ENCODE results near the gene EZH1. TPM values are rescaled to one million over a fixed set of nuclear protein-coding genes. Genes with fewer than 3 reads are reported as not detected.

EZH1 gene
- total and polyA plus RNA-seq, 2 of the 4 experiments (the other 2 are of a cell fraction) = 17.6 to 27.3 TPM

- dilution Hi-C loops (cut with HindIII; ENCODE audit: low sequenced_read_pairs, unreplicated experiment) (no loop called here), in situ Hi-C loops (cut with MboI; ENCODE audit: low sequenced_read_pairs) (no loop called here), intact Hi-C loops (cut with micrococcal nuclease) (no loop called here)
- peaks cover 0 to 25% of the 10 kb centered on the region in 2 experiments; a peak in 2 of 4 replicates for H3K79me1 ChIP-seq (ENCODE audit: low read depth in 1 of 2, low read length in 2 of 2)
- DNase-seq (no peak), ATAC-seq (ENCODE audit: low read depth) (no peak)
- H3K36me3 ChIP-seq (ENCODE audit: control insufficient read depth, insufficient read depth, low read length) = peaks cover 5% of the 10 kb centered on the region
- H2BK15ac ChIP-seq (ENCODE audit: low read depth, low read length) = no peak overlapping the region
- H2BK120ac ChIP-seq (ENCODE audit: low read depth, low read length) = no peak overlapping the region
- H2AK9ac ChIP-seq (replicated peaks; ENCODE audit: low read depth, low read length, poor library complexity) = peak overlapping the region; percentile 57
- H2BK5ac ChIP-seq (ENCODE audit: low read depth, low read length, poor library complexity, severe bottlenecking) = no peak overlapping the region
- no peak overlapping the region for H2AFZ ChIP-seq (replicated peaks; ENCODE audit: low read length, poor library complexity)
- ChIA-PET POLR2A (ENCODE audit: unreplicated experiment) (no interaction called here), CTCF (interaction anchor here (1.2 kb wide), 1 partner anchor 37 kb away, joined by 3 read pairs; the partner anchor contains the start of gene BECN1)
- no peak overlapping the region for H4K5ac ChIP-seq (ENCODE audit: low read depth, low read length)
- H3K4me2 ChIP-seq (ENCODE audit: low read depth, low read length) = no peak overlapping the region
- H3K27me3 ChIP-seq (ENCODE audit: control insufficient read depth, insufficient read depth, low read length) = no peaks in the 10 kb centered on the region
- H3K18ac ChIP-seq (ENCODE audit: low read depth, low read length) = no peak overlapping the region
- H3K56ac ChIP-seq (ENCODE audit: extremely low read depth, insufficient read depth, low read length) = no peak overlapping the region
- H4K8ac ChIP-seq (ENCODE audit: low read depth in 2 of 2, low read length in 2 of 2) = no peak overlapping the region
- H3K23ac ChIP-seq (ENCODE audit: low read depth, low read length) = no peak overlapping the region
- H3K9me3 ChIP-seq (ENCODE audit: control insufficient read depth, insufficient read depth, low read length) = no peaks in the 10 kb centered on the region
- H3K9ac ChIP-seq (ENCODE audit: low read depth, low read length) = no peak overlapping the region
- TF ChIP-seq USF2 (IDR thresholded peaks at IDR 0.05; ENCODE audit: low read depth, low read length) (no peak), NFE2L2 (IDR thresholded peaks at IDR 0.05; ENCODE audit: low read depth, low read length) (no peak), RCOR1 (IDR thresholded peaks at IDR 0.05; ENCODE audit: insufficient replicate concordance, low read length) (no peak), MXI1 (IDR thresholded peaks at IDR 0.05; ENCODE audit: borderline replicate concordance, low read depth, low read length) (no peak), CHD1 (IDR thresholded peaks at IDR 0.05; ENCODE audit: low read depth, low read length) (no peak), MAZ (IDR thresholded peaks at IDR 0.05; ENCODE audit: borderline replicate concordance, low read depth, low read length) (no peak), POLR2A (IDR thresholded peaks at IDR 0.05; ENCODE audit: low read depth, low read length) (no peak), RFX5 (IDR thresholded peaks at IDR 0.05; ENCODE audit: low read depth, low read length) (no peak), BHLHE40 (IDR thresholded peaks at IDR 0.05; ENCODE audit: low read depth, low read length) (no peak), ELK1 (IDR thresholded peaks at IDR 0.05; ENCODE audit: borderline replicate concordance, low read depth, low read length) (no peak), MAFK (IDR thresholded peaks at IDR 0.05; ENCODE audit: low read depth, low read length) (no peak), RAD21 (IDR thresholded peaks at IDR 0.05; ENCODE audit: low read length) (no peak), CTCF (conservative IDR thresholded peaks at IDR 0.05; ENCODE audit: low read depth, low read length) (no peak), CEBPB (IDR thresholded peaks at IDR 0.05; ENCODE audit: low read depth, low read length) (no peak)
- no peak overlapping the region for H3K4ac ChIP-seq (ENCODE audit: low read depth, low read length)
- no peak overlapping the region for H3K4me3 ChIP-seq (ENCODE audit: insufficient read depth, low read depth, low read length)
- BruUV-seq (replicated peaks) = no TSS peak
- 79% methylated on average over 7 of the region's 11 CpGs; no CpG with 5 or more reads in 1 of the 2 experiments for WGBS, 2 experiments (ENCODE audit: extremely low coverage in 2 of 2, insufficient read length in 1 of 2)
- H3K14ac ChIP-seq (replicated peaks; ENCODE audit: low read depth, low read length) = no peak overlapping the region
- no peak overlapping the region for H4K91ac ChIP-seq (ENCODE audit: insufficient read depth, low read depth, low read length)
- H4K20me1 ChIP-seq (ENCODE audit: insufficient read depth, low read length) = no peaks in the 10 kb centered on the region
- H3K4me1 ChIP-seq (ENCODE audit: control insufficient read depth, insufficient read depth, low read length) = peaks cover 17% of the 10 kb centered on the region
- no peak overlapping the region for H2AK5ac ChIP-seq (ENCODE audit: low read depth, low read length)
- no peak overlapping the region for H2BK20ac ChIP-seq (ENCODE audit: low read depth, low read length)
- H3K9me1 ChIP-seq (ENCODE audit: insufficient read depth, low read length) = peaks cover 23% of the 10 kb centered on the region
- no peak overlapping the region for H3K27ac ChIP-seq (ENCODE audit: insufficient read depth, low read length)
These were observed 42.4 kb upstream of the EZH1 start for GRCh38 chr17:42787266-42787665.

All from IMR-90 (cell line).